ENCODE results near the gene RPL27.
A peak's percentile ranks its signal among the peaks of the same experiment; 100 is the strongest.

The RPL27 gene

DNA sequence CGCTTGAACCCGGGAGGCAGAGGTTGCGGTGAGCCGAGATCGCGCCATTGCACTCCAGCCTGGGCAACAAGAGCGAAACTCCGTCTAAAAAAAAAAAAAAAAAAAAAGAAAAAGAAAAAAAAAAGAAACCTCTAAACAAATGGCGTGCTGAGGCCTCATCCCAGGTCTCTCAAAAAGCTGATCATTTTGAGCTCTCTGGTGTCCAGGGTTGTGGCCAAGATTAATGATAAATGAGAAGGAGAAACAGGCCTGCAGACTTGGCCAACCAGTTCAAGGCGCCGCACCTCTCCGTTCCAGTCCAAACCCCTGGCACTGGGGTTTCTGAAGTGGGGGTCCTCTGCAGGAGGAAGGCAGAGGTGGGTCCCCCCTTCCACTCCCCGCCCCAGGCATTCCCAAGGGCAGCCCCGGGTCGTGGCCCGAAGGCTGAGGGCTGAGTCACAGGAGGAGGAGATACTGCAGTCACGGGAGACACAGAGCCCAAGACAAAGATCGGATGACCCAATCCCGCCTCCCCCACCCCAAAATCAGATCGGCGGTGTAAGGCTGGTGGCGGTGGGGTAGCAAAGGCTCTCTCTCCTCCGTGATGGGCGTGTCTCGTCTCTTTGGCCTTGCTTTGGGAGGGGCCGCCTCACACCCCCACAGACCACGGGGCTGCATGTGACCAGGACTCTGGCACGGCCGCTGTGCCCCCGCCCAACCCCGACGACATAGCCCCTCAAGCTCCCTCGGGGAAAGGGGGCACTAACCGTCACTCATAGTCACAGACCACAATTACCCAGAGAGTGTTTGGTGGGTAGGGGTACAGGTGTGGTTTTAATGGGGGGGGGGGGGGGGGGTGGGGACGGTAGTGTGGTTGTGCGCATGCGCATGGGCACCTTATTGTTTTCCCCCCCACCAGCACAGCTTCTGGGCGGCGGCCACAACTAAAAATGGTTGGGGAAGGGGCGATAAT lies 22.8 kb downstream of the RPL27 start:
- DNase-seq (ENCODE audit: low spot score): peak; percentile 78

DNA sequence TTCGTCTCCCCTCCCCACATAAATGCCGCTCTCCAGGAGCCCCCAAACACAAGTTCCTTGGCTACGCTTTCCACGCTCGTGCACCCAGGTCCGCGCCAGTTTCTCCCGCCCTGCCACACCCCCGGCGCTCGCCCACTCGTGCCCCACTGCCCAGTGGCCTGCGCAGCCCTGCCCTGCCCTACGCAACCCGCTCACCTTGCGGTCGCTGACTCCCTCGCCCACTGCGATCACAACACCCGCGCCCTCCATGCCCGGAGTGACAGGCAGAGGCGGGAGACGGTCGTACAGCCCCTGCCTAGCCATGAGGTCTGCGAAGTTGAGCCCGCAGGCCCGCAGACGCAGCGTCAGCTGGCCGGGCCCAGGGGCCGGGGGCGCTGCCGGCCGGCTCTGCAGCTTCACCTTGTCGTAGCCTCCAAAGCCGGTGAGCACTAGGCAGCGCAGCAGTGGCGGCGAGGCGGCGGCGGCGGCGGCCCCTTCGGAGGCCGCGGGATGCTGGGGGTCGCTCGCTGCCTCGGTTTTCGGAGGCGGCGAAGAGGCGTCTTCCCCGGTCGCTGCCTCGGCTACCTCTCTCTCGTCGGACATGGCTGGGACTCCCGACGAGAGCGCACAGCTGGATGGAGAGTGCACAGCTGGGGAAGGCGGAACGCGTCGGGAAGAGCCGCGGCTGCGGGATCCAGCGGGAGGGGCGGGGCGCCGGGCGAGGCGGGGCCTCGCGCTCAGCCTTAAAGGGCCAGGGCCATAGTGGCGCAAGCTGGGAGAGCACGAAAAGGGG lies 23.7 kb downstream of the RPL27 start, which contains the start of gene VAT1:
Gene VAT1, minus strand, starts transcription at position 645 of the 772 bp plus-strand sequence. Its CDS starts 63 bp downstream, at position 582.
- peak; percentile 89 for DNase-seq (ENCODE audit: low spot score)

DNA sequence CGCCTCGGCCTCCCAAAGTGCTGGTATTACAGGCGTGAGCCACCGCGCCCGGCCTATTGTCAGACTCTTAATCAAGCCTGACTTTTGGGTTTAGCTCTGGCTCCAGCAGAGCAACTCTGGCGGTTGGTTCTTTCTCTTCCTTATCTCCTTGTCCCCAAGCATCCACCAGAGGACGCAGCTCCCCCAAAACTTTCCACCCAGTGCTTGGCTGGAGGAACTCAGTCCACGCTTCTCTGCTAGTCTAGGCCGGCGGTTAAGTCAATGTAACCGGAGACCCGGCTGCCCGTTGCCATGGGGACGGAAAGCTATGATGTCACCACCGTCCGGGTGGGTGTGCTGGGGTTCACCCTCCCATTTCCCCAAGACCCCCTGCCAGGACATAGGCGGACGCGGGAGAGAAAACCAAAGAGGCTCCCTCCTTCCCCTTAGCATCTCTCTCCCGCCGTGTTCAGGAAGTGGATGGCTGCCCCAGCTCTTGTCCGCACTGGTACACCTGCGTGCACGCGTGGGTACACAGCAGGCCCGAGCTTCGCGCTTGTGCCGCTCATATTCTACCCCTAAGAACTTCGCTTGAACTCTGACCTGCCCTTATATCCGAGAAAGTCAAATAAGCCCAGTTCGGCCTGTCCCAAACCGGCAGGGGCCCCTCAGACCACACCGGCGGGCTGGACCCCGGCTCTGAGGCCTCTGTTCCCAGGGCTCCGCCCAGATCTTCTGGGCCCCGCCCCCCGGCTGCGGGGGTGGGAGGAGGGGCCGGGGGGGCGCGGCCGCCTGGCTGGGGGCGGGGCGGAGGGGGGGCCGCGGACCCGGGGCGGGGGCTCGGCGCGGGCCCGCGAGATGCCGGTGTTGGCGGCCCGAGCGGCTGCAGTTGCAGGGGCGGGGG lies 26.4 kb downstream of the RPL27 start, which contains the start of gene RND2:
Gene RND2, plus strand, starts transcription at position 825 of the 883 bp plus-strand sequence. CDS start 117 bp downstream, outside the sequence.
- DNase-seq (ENCODE audit: low spot score): peak; percentile 92

DNA sequence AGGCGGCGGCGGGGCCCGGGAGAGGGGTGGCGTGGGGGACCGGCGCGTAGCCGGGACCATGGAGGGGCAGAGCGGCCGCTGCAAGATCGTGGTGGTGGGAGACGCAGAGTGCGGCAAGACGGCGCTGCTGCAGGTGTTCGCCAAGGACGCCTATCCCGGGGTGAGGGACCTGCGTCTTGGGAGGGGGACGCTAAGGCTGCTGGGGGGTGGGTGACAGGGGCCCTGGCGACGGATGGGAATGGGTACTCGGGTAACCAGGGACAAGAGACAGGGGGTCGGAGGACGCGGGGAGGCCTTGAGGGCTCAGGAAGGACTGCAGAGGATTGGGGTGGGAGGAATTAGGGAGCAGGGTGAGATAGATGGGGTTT lies 27.1 kb downstream of the RPL27 start:
- DNase-seq (ENCODE audit: low spot score): no peak

DNA sequence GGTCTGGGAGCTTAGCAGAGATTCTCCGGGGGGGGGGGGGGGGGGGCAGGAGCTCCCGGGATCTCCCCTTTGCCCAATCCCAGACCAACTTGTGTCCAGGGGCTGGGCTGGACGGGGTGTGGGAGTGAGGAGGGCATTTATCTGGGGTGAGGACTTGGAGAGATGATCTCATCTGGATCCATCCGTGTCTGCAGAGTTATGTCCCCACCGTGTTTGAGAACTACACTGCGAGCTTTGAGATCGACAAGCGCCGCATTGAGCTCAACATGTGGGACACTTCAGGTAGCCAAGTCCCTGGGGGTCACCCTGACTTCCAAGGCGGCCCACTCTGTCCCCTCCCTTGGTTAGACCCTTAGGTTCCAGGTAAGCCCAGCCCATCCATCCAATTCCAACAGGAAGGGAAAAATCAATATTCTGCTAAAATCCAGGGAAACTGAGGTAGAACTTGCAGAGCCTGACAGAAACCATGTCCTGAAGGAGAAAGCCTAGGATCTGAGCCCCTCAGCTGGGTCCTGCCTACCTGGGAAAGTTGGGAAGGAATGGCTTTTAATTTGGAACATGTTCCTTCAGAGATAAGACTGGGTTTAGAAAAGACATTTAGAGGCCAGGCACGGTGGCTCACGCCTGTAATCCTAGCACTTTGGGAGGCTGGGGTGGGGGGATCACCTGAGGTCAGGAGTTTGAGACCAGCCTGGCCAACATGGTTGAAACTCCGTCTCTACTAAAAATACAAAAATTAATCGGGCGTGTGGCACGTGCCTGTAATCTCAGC lies 27.7 kb downstream of the RPL27 start:
- DNase-seq (ENCODE audit: low spot score): no peak

DNA sequence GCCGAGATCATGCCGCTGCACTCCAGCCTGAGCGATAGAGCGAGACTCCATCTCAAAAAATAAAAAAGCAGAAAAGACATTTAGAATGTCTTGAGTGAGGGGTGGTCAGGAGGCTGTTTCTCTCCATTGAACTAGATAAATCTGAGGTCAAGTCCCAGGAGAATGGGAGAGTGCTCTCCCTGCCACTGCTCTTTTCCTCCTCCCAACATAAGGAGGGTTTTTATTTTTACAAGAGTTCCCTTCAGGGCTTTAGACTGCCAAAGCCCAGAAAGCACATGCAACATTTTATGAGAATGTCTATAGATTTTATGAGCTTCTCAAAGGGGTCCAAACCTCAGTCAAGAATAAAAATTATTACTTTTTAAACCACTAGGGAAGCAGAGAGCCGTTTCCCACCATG lies 28.4 kb downstream of the RPL27 start:
- DNase-seq (ENCODE audit: low spot score): no peak

GRCh38 chr17:43027091-43028032 lies 29.1 kb downstream of the RPL27 start:
- no peak for DNase-seq (ENCODE audit: low spot score)

GRCh38 chr17:43028221-43028861 lies 30.1 kb downstream of the RPL27 start:
- DNase-seq (ENCODE audit: low spot score): no peak

DNA sequence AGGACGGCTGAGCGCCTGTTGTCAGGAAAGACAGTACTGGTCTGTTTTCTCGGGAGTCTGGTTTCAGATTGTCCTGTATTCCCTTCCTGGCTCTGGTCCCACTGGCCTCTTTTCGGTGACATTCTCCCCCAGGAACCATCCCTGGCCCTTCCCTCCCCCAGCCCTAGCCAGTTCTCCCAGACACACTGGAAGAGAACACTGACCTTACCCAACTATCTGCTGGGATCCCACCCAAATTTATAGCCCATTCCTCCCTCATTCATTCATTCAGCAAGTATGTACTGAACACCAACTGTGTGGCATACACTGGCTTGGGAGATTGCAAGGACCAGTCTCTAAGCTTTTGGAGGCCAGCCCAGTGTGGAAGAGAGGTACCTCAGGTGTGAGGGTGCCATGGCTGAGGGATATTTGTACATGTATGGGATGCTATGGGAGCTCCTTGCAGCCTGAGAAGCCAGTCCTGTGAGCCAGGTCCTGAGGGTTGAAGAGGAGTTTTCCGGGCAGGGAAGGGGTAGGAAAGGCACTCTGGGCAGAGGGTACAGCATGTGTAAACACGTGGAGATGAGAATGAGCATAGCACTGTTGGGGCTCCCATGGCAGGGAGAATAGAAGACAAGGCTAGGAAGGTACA lies 32.0 kb downstream of the RPL27 start:
- no peak for DNase-seq (ENCODE audit: low spot score)

GRCh38 chr17:43031666-43032065 lies 33.4 kb downstream of the RPL27 start:
- no peak for DNase-seq (ENCODE audit: low spot score)

- DNase-seq (ENCODE audit: low spot score): no peak
Measured at GRCh38 chr17:43033948-43034881, 36.0 kb downstream of the RPL27 start.

DNA sequence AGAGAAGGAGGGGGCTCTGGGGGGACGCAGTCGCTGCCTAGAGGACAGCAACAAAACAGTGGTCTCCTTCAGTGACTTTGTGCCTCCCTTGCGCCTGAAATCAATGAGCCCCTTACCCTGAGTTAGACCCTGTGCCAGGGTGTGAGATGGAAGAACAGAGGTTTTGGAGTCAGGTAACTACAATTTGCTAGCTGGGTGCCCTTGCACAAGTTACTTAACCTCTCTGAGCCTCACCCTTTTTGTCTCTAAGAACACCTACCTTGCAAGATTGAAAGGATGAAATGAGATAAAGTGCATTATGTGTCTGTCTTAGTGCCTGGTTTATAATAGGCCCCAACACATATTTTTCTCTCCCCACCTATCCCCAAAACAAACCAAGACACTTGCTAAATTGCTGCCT lies 36.7 kb downstream of the RPL27 start:
- DNase-seq (ENCODE audit: low spot score): no peak

DNA sequence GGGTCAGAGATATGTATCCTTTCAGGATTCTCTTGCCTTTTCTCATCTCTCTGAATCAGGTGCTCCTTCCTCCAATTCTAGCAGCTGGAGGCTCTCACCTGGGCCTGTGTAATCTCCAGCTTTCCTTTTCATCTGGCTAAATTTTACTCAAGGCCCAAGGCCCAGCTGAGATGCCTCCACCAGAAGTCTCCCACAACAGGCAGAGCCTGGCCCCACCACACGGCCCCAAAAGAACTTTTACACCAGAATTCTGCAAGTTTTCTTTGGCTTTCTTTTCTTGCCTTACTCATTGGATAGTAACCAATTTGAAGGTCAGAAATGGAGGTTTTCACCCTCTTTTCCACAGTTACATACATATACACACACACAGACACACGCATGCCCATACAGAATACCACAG lies 41.4 kb downstream of the RPL27 start:
- DNase-seq (ENCODE audit: low spot score): no peak

GRCh38 chr17:43040655-43041054 lies 42.4 kb downstream of the RPL27 start:
- no peak for DNase-seq (ENCODE audit: low spot score)

GRCh38 chr17:43042025-43042628 lies 43.9 kb downstream of the RPL27 start:
- DNase-seq (ENCODE audit: low spot score): no peak

- no peak for DNase-seq (ENCODE audit: low spot score)
Measured at GRCh38 chr17:43043307-43043706, 45.1 kb downstream of the RPL27 start.

DNA sequence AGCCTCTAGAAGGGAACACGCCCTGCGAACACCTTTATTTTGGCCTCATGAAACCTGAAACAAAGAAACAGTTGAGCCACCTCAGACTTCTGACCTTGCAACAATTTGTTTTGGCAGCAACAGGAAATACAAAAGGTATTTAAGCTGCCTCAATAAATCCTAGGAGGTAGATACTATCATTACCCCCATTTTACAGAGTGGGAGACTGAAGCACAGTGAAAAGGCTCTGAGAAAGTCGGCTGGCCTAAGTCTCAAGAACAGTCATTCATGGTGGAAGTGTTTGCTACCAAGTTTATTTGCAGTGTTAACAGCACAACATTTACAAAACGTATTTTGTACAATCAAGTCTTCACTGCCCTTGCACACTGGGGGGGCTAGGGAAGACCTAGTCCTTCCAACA lies 45.8 kb downstream of the RPL27 start:
- DNase-seq (ENCODE audit: low spot score): no peak
